OCI-LY3 (cell line): ENCODE measurements around the gene MAP2K3.

Experiments used
- EZH2phosphoT487 ChIP-seq: fragments of 200-600 bp; shearing (Covaris generic); IDR thresholded peaks from 2 replicates; pipeline ENCODE4 v1.6.1; 2018; ENCODE audit warnings: antibody characterized with exemption, mixed run types, low read depth
- TF ChIP-seq, protein P1 (sequence below): fragments of 200-600, 300-600 bp; sonication (generic); IDR thresholded peaks from 2 replicates; pipeline ENCODE4 v1.5.1; 2014; ENCODE audit warnings: antibody characterized with exemption, low read length, low read depth

DNA sequence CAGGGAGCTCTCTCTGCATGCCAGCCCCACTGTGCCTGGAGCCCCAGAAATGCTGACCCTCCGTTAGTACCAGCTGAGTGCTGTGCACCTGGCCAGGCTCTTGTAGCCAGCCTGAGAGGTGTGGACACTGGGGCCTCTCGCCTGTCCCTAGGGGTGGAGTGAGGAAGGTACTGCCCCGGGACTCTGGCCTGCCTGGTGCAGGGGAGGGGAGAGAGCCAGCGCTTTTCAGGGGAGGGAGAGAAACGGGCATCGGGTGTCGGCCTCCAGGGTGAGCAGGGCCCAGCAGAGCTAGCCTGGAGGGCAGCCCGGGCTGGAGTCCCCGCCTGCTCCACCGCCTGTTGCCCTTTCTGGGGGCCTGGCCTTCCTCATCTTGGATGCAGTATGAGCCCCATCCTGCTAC lies 13.1 kb downstream of the MAP2K3 start:
- TF ChIP-seq, protein P1, sequence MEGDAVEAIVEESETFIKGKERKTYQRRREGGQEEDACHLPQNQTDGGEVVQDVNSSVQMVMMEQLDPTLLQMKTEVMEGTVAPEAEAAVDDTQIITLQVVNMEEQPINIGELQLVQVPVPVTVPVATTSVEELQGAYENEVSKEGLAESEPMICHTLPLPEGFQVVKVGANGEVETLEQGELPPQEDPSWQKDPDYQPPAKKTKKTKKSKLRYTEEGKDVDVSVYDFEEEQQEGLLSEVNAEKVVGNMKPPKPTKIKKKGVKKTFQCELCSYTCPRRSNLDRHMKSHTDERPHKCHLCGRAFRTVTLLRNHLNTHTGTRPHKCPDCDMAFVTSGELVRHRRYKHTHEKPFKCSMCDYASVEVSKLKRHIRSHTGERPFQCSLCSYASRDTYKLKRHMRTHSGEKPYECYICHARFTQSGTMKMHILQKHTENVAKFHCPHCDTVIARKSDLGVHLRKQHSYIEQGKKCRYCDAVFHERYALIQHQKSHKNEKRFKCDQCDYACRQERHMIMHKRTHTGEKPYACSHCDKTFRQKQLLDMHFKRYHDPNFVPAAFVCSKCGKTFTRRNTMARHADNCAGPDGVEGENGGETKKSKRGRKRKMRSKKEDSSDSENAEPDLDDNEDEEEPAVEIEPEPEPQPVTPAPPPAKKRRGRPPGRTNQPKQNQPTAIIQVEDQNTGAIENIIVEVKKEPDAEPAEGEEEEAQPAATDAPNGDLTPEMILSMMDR: no peak
- no peak for TF ChIP-seq EZH2phosphoT487
